Activated naive CD8-positive, alpha-beta T cell treated with anti-CD3 and anti-CD28 coated beads, Interleukin-2, amount 50 U/mL, for 16 hours (primary cell): ENCODE results near the gene POTEH.
"Not testable (repeated sequence)": the region's sequence is repeated elsewhere in the genome, so short reads cannot be mapped to it uniquely, and the experiment has no call there.

ENCODE experiments used
- DNase-seq: peaks from one replicate; pipeline ENCODE4 v3.0.0-alpha.2; 2020; ENCODE audit warnings: low read depth, low spot score

POTEH gene

GRCh38 chr22:15734411-15734810 is 44.6 kb downstream of the POTEH start:
- not testable (repeated sequence) for DNase-seq

- not testable (repeated sequence) for DNase-seq
Measured at GRCh38 chr22:15738157-15738908, 48.5 kb downstream of the POTEH start.

GRCh38 chr22:15738909-15739391 is 49.1 kb downstream of the POTEH start:
- not testable (repeated sequence) for DNase-seq

GRCh38 chr22:15747636-15748323 is 58.0 kb downstream of the POTEH start:
- DNase-seq = not testable (repeated sequence)

GRCh38 chr22:15749181-15749970 is 59.5 kb downstream of the POTEH start:
- DNase-seq = not testable (repeated sequence)

- not testable (repeated sequence) for DNase-seq
Measured at GRCh38 chr22:15759443-15760097, 69.7 kb downstream of the POTEH start.

GRCh38 chr22:15760388-15761150 is 70.7 kb downstream of the POTEH start:
- DNase-seq = not testable (repeated sequence)

- DNase-seq = not testable (repeated sequence)
Measured at GRCh38 chr22:15761151-15761777, 71.4 kb downstream of the POTEH start.

GRCh38 chr22:15763559-15763958 is 73.7 kb downstream of the POTEH start:
- DNase-seq = not testable (repeated sequence)
